HFF-Myc (cell line): Measurements from ENCODE around the gene BCDIN3D.

Experiments used
- DNase-seq: peaks from one replicate; pipeline ENCODE4 v3.0.0-alpha.2; 2011; ENCODE audit warnings: low read depth; ENCODE audit errors: extremely low read depth
- H3K4me3 ChIP-seq: replicated peaks from 2 replicates; pipeline ENCODE4 v1.5.1; 2011; ENCODE audit warnings: low read depth, mild to moderate bottlenecking, control low read depth, low read length
- CTCF ChIP-seq: IDR thresholded peaks from 2 replicates; pipeline ENCODE4 v1.5.1; 2012; ENCODE audit warnings: mild to moderate bottlenecking, low read depth, low read length, control low read depth; ENCODE audit errors: missing control alignments

BCDIN3D gene

GRCh38 chr12:49854976-49855375 lies 12.1 kb upstream of the BCDIN3D start:
- DNase-seq, result no peak
- no peak for TF ChIP-seq CTCF
- no peak overlapping the region for H3K4me3 ChIP-seq

GRCh38 chr12:49853671-49854070 lies 10.8 kb upstream of the BCDIN3D start:
- no peak for DNase-seq
- no peak for TF ChIP-seq CTCF
- H3K4me3 ChIP-seq, result no peak overlapping the region

- no peak for TF ChIP-seq CTCF
- no peak for DNase-seq
- H3K4me3 ChIP-seq, result no peak overlapping the region
Observed at GRCh38 chr12:49847161-49847560, 4.3 kb upstream of the BCDIN3D start.

GRCh38 chr12:49846032-49846431 lies 3.1 kb upstream of the BCDIN3D start:
- no peak for TF ChIP-seq CTCF

GRCh38 chr12:49843876-49844437 lies 1.1 kb upstream of the BCDIN3D start:
- TF ChIP-seq CTCF, result no peak
- H3K4me3 ChIP-seq, result no peak overlapping the region
- no peak for DNase-seq

More at GRCh38 chr12:49846032-49846431, 3.1 kb upstream of the BCDIN3D start:
- no peak for DNase-seq
- H3K4me3 ChIP-seq, result no peak overlapping the region

GRCh38 chr12:49843411-49843810 lies 505 bp upstream of the BCDIN3D start:
- TF ChIP-seq CTCF, result no peak
- peak overlapping the region; percentile 90 for H3K4me3 ChIP-seq
- no peak for DNase-seq
